C4-2B (cell line): ENCODE measurements around the gene LRP5.

Experiments
- CTCF ChIP-seq: fragments of 450-650 bp; conservative IDR thresholded peaks from 2 replicates; pipeline ENCODE4 v1.5.1; 2017; ENCODE audit warnings: mild to moderate bottlenecking
- ZFX ChIP-seq: fragments of 450-650 bp; IDR thresholded peaks from 2 replicates; pipeline ENCODE4 v1.6.1; 2017

DNA sequence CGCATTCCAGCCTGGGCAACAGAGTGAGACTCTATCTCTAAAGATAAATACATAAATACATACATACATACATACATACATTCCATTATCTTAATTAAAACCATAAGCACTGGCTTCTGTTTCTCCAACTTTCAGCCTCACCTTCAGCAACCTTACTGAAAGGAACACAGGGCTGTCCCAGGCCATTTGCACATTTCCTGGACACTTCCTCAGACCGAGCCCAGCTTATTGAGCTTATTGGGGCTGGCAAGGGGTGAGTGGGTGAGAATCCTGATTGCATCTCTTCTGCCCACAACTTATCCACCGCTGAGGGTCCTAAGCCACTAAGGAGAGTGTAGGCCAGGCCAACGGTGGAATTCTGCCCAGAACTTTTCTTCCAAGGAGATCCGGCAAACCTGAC lies 16.5 kb upstream of the LRP5 start:
- TF ChIP-seq CTCF, result no peak
- no peak for TF ChIP-seq ZFX
